HCT116 (cell line): ENCODE measurements around the gene CNTNAP2. TPM values are rescaled to one million over a fixed set of nuclear protein-coding genes. Genes with fewer than 3 reads are reported as not detected.

Experiments
- ATAC-seq: fragments of 200-7000 bp; cut with Tn5 transposase; 2 replicates; pipeline ENCODE4 v1.9.1; 2020; ENCODE audit warnings: mild to moderate bottlenecking, moderate library complexity
- BruUV-seq: library from RNA; stranded (reverse); fragments of 400-500 nt; replicated peaks from 2 replicates; lab custom pipeline; 2021; lab: Mats Ljungman, UMichigan
- CTCF ChIA-PET: fragments of 300-600 bp; sonication (Branson Sonifier 250); formaldehyde crosslinking; loops from one replicate; lab custom pipeline; 2021; ENCODE audit warnings: antibody characterized with exemption; lab: Charles Lee
- POLR2A ChIA-PET: fragments of 300-600, 350-600 bp; sonication (Branson Sonifier 250); formaldehyde crosslinking; loops from one replicate; lab custom pipeline; 2021; ENCODE audit warnings: antibody characterized with exemption; lab: Charles Lee
- RAD21 ChIA-PET, 2 experiments: fragments of 300-600 bp; sonication (Branson Sonifier 250); formaldehyde crosslinking; loops; one replicate each; lab custom pipeline; 2023; ENCODE audit warnings: low total read pairs in 2 of 2; ENCODE audit not compliant: uncharacterized antibody in 2 of 2, unreplicated experiment in 2 of 2, low non-redundant PET in 1 of 2; lab: Charles Lee
- DNase-seq: peaks from one replicate; pipeline ENCODE4 v3.0.0-alpha.2; 2010; ENCODE audit warnings: low read depth, low spot score
- H2AFZ ChIP-seq: fragments of 200-600 bp; shearing (Covaris generic), sonication (generic); 2 replicates; pipeline ENCODE4 v1.6.1; 2017; ENCODE audit warnings: low read depth, mixed run types, mixed read lengths, antibody characterized with exemption, low read length; ENCODE audit not compliant: poor library complexity, severe bottlenecking
- H3K27ac ChIP-seq: 2 replicates; pipeline ENCODE4 v1.5.1; 2012; ENCODE audit warnings: low read depth, low read length
- H3K27me3 ChIP-seq: fragments of 200-600 bp; sonication (generic); 2 replicates; pipeline ENCODE4 v1.6.1; 2016; ENCODE audit warnings: mixed run types, low read length, mixed read lengths; ENCODE audit not compliant: insufficient read depth
- H3K36me3 ChIP-seq, 2 experiments: fragments of 200-500 bp in 1 of 2; fragments of 200-600 bp in 1 of 2; sonication (Bioruptor generic) in 1 of 2; sonication (generic) in 1 of 2; 2 replicates each; pipeline versions ENCODE4 v1.5.1 to v1.6.1; 2014 to 2016; ENCODE audit warnings: low read length in 2 of 2, inconsistent platforms in 1 of 2, mixed read lengths in 1 of 2, mixed run types in 1 of 2; ENCODE audit not compliant: insufficient read depth in 2 of 2, control insufficient read depth in 1 of 2
- H3K4me1 ChIP-seq, 2 experiments: fragments of 200-600 bp in 1 of 2; sonication (generic) in 1 of 2; 2 replicates each; pipeline versions ENCODE4 v1.5.1 to v1.6.1; 2012 to 2017; ENCODE audit warnings: low read length in 2 of 2, inconsistent platforms in 1 of 2, mild to moderate bottlenecking in 1 of 2, mixed read lengths in 1 of 2, mixed run types in 1 of 2, moderate library complexity in 1 of 2; ENCODE audit not compliant: insufficient read depth in 2 of 2, control insufficient read depth in 1 of 2
- H3K4me2 ChIP-seq: fragments of 200-600 bp; sonication (generic); 2 replicates; pipeline ENCODE4 v1.6.1; 2017; ENCODE audit warnings: mixed run types, low read length, mixed read lengths
- H3K4me3 ChIP-seq, 2 experiments: fragments of 200-600 bp in 1 of 2; sonication (generic) in 1 of 2; replicated peaks in 1 of 2; 2 replicates each; pipeline ENCODE4 v1.5.1; 2011 to 2016; ENCODE audit warnings: low read length in 2 of 2, control low read depth in 1 of 2, low read depth in 1 of 2, mild to moderate bottlenecking in 1 of 2, mixed read lengths in 1 of 2, mixed run types in 1 of 2
- H3K79me2 ChIP-seq: fragments of 200-600 bp; sonication (generic); 2 replicates; pipeline ENCODE4 v1.6.1; 2017; ENCODE audit warnings: mild to moderate bottlenecking, mixed run types, low read length, moderate library complexity, mixed read lengths; ENCODE audit not compliant: insufficient read depth
- H3K9ac ChIP-seq: fragments of 200-600 bp; sonication (generic); 2 replicates; pipeline ENCODE4 v1.6.1; 2016; ENCODE audit warnings: low read length, mixed read lengths
- H3K9me2 ChIP-seq: fragments of 200-600 bp; sonication (generic), shearing (Covaris generic); 2 replicates; pipeline ENCODE4 v1.6.1; 2017; ENCODE audit warnings: mixed run types, mild to moderate bottlenecking, moderate library complexity; ENCODE audit not compliant: insufficient read depth
- H3K9me3 ChIP-seq, 2 experiments: fragments of 200-500 bp in 1 of 2; fragments of 200-600 bp in 1 of 2; sonication (Bioruptor generic) in 1 of 2; sonication (generic) in 1 of 2; 2 replicates each; pipeline ENCODE4 v1.6.1; 2014 to 2017; ENCODE audit warnings: low read length in 2 of 2, mixed read lengths in 2 of 2, inconsistent platforms in 1 of 2, low read depth in 1 of 2, mild to moderate bottlenecking in 1 of 2, mixed run types in 1 of 2, moderate library complexity in 1 of 2; ENCODE audit not compliant: control insufficient read depth in 1 of 2, insufficient read depth in 1 of 2
- H4K20me1 ChIP-seq: fragments of 200-600 bp; sonication (generic), shearing (Covaris generic); 2 replicates; pipeline ENCODE4 v1.6.1; 2017; ENCODE audit warnings: mixed run types, mild to moderate bottlenecking, moderate library complexity; ENCODE audit not compliant: insufficient read depth
- EZH2 ChIP-seq: fragments of 200-600 bp; sonication (generic); IDR thresholded peaks from 2 replicates; pipeline ENCODE4 v1.6.1; 2017; ENCODE audit warnings: antibody characterized with exemption, mixed run types
- TCF7L2 ChIP-seq: IDR thresholded peaks from 2 replicates; pipeline ENCODE4 v1.7.0; 2011; ENCODE audit warnings: borderline replicate concordance, inconsistent platforms; ENCODE audit not compliant: insufficient read depth, insufficient read length; ENCODE audit errors: extremely low read depth
- YY1 ChIP-seq: IDR thresholded peaks from 2 replicates; pipeline ENCODE4 v1.6.1; 2011; ENCODE audit warnings: low read length, low read depth, moderate library complexity, mild to moderate bottlenecking; ENCODE audit not compliant: insufficient replicate concordance; ENCODE audit errors: extremely low read depth
- intact Hi-C: fragments of 100-400 bp; cut with micrococcal nuclease; formaldehyde crosslinking; loops from 2 replicates; pipeline ENCODE4 v1.10.0; 2022
- total RNA-seq: library from RNA; stranded (reverse); gene quantifications from one replicate; pipeline ENCODE4 v1.2.1, GENCODE V29; 2021; ENCODE audit not compliant: unreplicated experiment
- TF ChIP-seq, protein P1 (sequence below), 3 experiments: fragments of 200-600 bp in 1 of 3; sonication (generic) in 1 of 3; IDR thresholded peaks in 2 of 3; conservative IDR thresholded peaks in 1 of 3; 2 replicates each; pipeline ENCODE4 v1.5.1; 2012 to 2017; ENCODE audit warnings: low read depth in 2 of 3, low read length in 2 of 3, antibody characterized with exemption in 1 of 3, borderline replicate concordance in 1 of 3, control low read depth in 1 of 3, mild to moderate bottlenecking in 1 of 3, mixed read lengths in 1 of 3, mixed run types in 1 of 3, moderate library complexity in 1 of 3; ENCODE audit not compliant: insufficient read depth in 1 of 3

CNTNAP2 gene
- total RNA-seq, 1 experiment from 2014 or later: 0.37 TPM

- Histone ChIP-seq H3K27ac (no peak overlapping the region), H3K36me3 (no peaks in the 10 kb centered on the region), H3K4me1 (no peaks in the 10 kb centered on the region), H3K27me3 (no peaks in the 10 kb centered on the region), H3K9me2 (no peaks in the 10 kb centered on the region), H3K4me3 (no peak overlapping the region), H4K20me1 (no peaks in the 10 kb centered on the region), H3K4me2 (no peak overlapping the region), H3K9me3 (peaks cover 0 to 18% of the 10 kb centered on the region in 2 experiments; a peak in 3 of 4 replicates), H3K9ac (no peak overlapping the region), H2AFZ (no peak overlapping the region), H3K79me2 (no peaks in the 10 kb centered on the region)
- no peak for DNase-seq
- no peak for TF ChIP-seq YY1
- no peak for TF ChIP-seq EZH2
- TF ChIP-seq, protein P1, sequence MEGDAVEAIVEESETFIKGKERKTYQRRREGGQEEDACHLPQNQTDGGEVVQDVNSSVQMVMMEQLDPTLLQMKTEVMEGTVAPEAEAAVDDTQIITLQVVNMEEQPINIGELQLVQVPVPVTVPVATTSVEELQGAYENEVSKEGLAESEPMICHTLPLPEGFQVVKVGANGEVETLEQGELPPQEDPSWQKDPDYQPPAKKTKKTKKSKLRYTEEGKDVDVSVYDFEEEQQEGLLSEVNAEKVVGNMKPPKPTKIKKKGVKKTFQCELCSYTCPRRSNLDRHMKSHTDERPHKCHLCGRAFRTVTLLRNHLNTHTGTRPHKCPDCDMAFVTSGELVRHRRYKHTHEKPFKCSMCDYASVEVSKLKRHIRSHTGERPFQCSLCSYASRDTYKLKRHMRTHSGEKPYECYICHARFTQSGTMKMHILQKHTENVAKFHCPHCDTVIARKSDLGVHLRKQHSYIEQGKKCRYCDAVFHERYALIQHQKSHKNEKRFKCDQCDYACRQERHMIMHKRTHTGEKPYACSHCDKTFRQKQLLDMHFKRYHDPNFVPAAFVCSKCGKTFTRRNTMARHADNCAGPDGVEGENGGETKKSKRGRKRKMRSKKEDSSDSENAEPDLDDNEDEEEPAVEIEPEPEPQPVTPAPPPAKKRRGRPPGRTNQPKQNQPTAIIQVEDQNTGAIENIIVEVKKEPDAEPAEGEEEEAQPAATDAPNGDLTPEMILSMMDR (IDR thresholded peaks at IDR 0.05 in 2 of 3, conservative IDR thresholded peaks at IDR 0.05 in 1 of 3; ENCODE audit: borderline replicate concordance in 1 of 3, insufficient read depth in 1 of 3, low read depth in 2 of 3, low read length in 2 of 3): no peak
- RAD21 ChIA-PET: no interaction called here
- CTCF ChIA-PET: no interaction called here
- ATAC-seq: no peak
- intact Hi-C loops: no loop called here
- POLR2A ChIA-PET: no interaction called here
- BruUV-seq: no TSS peak
These were observed 891.9 kb downstream of the CNTNAP2 start for GRCh38 chr7:147008530-147008929.

DNA sequence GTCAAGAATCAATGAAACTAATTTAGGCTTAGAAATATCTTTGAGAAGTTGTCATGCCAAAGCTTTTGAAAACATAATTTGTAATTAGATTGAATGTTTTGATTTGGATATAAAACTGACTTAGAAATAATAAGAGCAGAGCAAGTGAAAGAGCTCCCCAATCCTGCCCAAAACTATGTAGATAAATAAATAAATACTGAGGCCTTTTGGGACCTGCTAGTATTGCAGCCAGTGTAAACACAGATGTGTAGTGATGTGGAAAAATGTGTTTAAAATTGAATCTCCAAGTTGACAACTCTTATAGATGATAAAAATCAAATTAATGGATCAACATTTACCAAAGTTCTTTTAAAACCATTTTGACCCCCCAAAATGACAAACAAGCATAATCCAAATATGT, 896.1 kb downstream of the CNTNAP2 start:
- POLR2A ChIA-PET: no interaction called here
- TF ChIP-seq TCF7L2: no peak

More for the DNA sequence above, 896.1 kb downstream of the CNTNAP2 start:
- no peak for DNase-seq
- intact Hi-C loops: no loop called here
- H3K9me3 ChIP-seq: peaks cover 15 to 27% of the 10 kb centered on the region in 2 experiments; a peak in 3 of 4 replicates
- no peak for ATAC-seq
- no peak overlapping the region for H3K9ac ChIP-seq
- no peak overlapping the region for H3K27ac ChIP-seq
- H3K4me3 ChIP-seq: no peak overlapping the region
- ChIA-PET CTCF (no interaction called here), RAD21 (no interaction called here)
- no peaks in the 10 kb centered on the region for H3K36me3 ChIP-seq
- no peaks in the 10 kb centered on the region for H3K79me2 ChIP-seq
- H3K27me3 ChIP-seq: no peaks in the 10 kb centered on the region
- H3K9me2 ChIP-seq: no peaks in the 10 kb centered on the region
- no TSS peak for BruUV-seq
- no peak overlapping the region for H2AFZ ChIP-seq
- no peaks in the 10 kb centered on the region for H3K4me1 ChIP-seq
- H3K4me2 ChIP-seq: no peak overlapping the region
- no peaks in the 10 kb centered on the region for H4K20me1 ChIP-seq
